ENCODE data around the gene EDIL3.

Gene EDIL3

GRCh38 chr5:84382363-84383295, 2.1 kb downstream of the EDIL3 start:
- no peaks in the 10 kb centered on the region for H3K36me3 ChIP-seq (ENCODE audit: insufficient read depth, low read length)

GRCh38 chr5:84381502-84382362, 2.9 kb downstream of the EDIL3 start:
- H3K4me2 ChIP-seq (ENCODE audit: low read length) = no peak overlapping the region
- H3K4me3 ChIP-seq (ENCODE audit: low read depth, low read length, poor library complexity, severe bottlenecking) = no peak overlapping the region
- H3K9ac ChIP-seq (ENCODE audit: low read length) = no peak overlapping the region
- no peaks in the 10 kb centered on the region for H3K36me3 ChIP-seq (ENCODE audit: insufficient read depth, low read length)
- no peaks in the 10 kb centered on the region for H3K79me2 ChIP-seq (ENCODE audit: insufficient read depth, low read length)
- H3K9me3 ChIP-seq (ENCODE audit: low read length) = no peaks in the 10 kb centered on the region
- no peaks in the 10 kb centered on the region for H3F3A ChIP-seq (ENCODE audit: insufficient read depth, low read length)
- no peak overlapping the region for H2AFZ ChIP-seq (ENCODE audit: low read length)
- no peaks in the 10 kb centered on the region for H3K4me1 ChIP-seq (ENCODE audit: insufficient read depth, low read length, severe bottlenecking)
- H4K20me1 ChIP-seq (ENCODE audit: insufficient read depth, low read length) = no peaks in the 10 kb centered on the region
- no peak overlapping the region for H3K27ac ChIP-seq (ENCODE audit: low read depth, low read length, poor library complexity, severe bottlenecking)
- no peak for TF ChIP-seq EZH2 (IDR thresholded peaks at IDR 0.05; ENCODE audit: borderline replicate concordance, low read length)
- no peak for TF ChIP-seq CTCF (IDR thresholded peaks at IDR 0.05; ENCODE audit: low read length)
- no peaks in the 10 kb centered on the region for H3K9me2 ChIP-seq (ENCODE audit: low read depth, low read length)
- no peaks in the 10 kb centered on the region for H3K27me3 ChIP-seq (ENCODE audit: insufficient read depth, low read length)

More at GRCh38 chr5:84382363-84383295, 2.1 kb downstream of the EDIL3 start:
- Histone ChIP-seq H3K4me2 (ENCODE audit: low read length) (no peak overlapping the region), H3K4me1 (ENCODE audit: insufficient read depth, low read length, severe bottlenecking) (no peaks in the 10 kb centered on the region), H3K9me2 (ENCODE audit: low read depth, low read length) (no peaks in the 10 kb centered on the region), H3K27me3 (ENCODE audit: insufficient read depth, low read length) (no peaks in the 10 kb centered on the region), H2AFZ (ENCODE audit: low read length) (no peak overlapping the region), H3F3A (ENCODE audit: insufficient read depth, low read length) (no peaks in the 10 kb centered on the region), H3K27ac (ENCODE audit: low read depth, low read length, poor library complexity, severe bottlenecking) (no peak overlapping the region), H3K79me2 (ENCODE audit: insufficient read depth, low read length) (no peaks in the 10 kb centered on the region), H3K9ac (ENCODE audit: low read length) (no peak overlapping the region), H3K4me3 (ENCODE audit: low read depth, low read length, poor library complexity, severe bottlenecking) (no peak overlapping the region), H3K9me3 (ENCODE audit: low read length) (no peaks in the 10 kb centered on the region), H4K20me1 (ENCODE audit: insufficient read depth, low read length) (no peaks in the 10 kb centered on the region)
- no peak for TF ChIP-seq CTCF (IDR thresholded peaks at IDR 0.05; ENCODE audit: low read length)
- TF ChIP-seq EZH2 (IDR thresholded peaks at IDR 0.05; ENCODE audit: borderline replicate concordance, low read length) = no peak

- H3K27ac ChIP-seq (ENCODE audit: low read depth, low read length, poor library complexity, severe bottlenecking) = no peak overlapping the region
- TF ChIP-seq CTCF (IDR thresholded peaks at IDR 0.05; ENCODE audit: low read length) = no peak
- H2AFZ ChIP-seq (ENCODE audit: low read length) = no peak overlapping the region
- no peaks in the 10 kb centered on the region for H3F3A ChIP-seq (ENCODE audit: insufficient read depth, low read length)
- no peaks in the 10 kb centered on the region for H3K9me2 ChIP-seq (ENCODE audit: low read depth, low read length)
- no peaks in the 10 kb centered on the region for H3K9me3 ChIP-seq (ENCODE audit: low read length)
- H3K79me2 ChIP-seq (ENCODE audit: insufficient read depth, low read length) = no peaks in the 10 kb centered on the region
- H3K27me3 ChIP-seq (ENCODE audit: insufficient read depth, low read length) = no peaks in the 10 kb centered on the region
- H3K4me1 ChIP-seq (ENCODE audit: insufficient read depth, low read length, severe bottlenecking) = no peaks in the 10 kb centered on the region
- no peaks in the 10 kb centered on the region for H3K36me3 ChIP-seq (ENCODE audit: insufficient read depth, low read length)
- no peak overlapping the region for H3K9ac ChIP-seq (ENCODE audit: low read length)
- no peak overlapping the region for H3K4me3 ChIP-seq (ENCODE audit: low read depth, low read length, poor library complexity, severe bottlenecking)
- H4K20me1 ChIP-seq (ENCODE audit: insufficient read depth, low read length) = no peaks in the 10 kb centered on the region
- no peak overlapping the region for H3K4me2 ChIP-seq (ENCODE audit: low read length)
Observed at GRCh38 chr5:84379749-84380148, 4.9 kb downstream of the EDIL3 start.

Data from OCI-LY1 (cell line).